ENCODE data around the gene KIT. TPM values are rescaled to one million over a fixed set of nuclear protein-coding genes. Genes with fewer than 3 reads are reported as not detected.

The KIT gene
- total RNA-seq, 1 donor from 2014 or later, result 8.1 TPM

GRCh38 chr4:54764476-54764875 is 106.7 kb downstream of the KIT start:
- Histone ChIP-seq H3K4me1 (ENCODE audit: insufficient read depth, low read length) (no peaks in the 10 kb centered on the region), H3K27me3 (ENCODE audit: insufficient read depth, low read length) (no peaks in the 10 kb centered on the region), H3K9me3 (ENCODE audit: insufficient read depth, low read depth, low read length) (no peaks in the 10 kb centered on the region), H3K4me3 (ENCODE audit: insufficient read depth, low read depth, low read length) (no peak overlapping the region), H4K20me1 (ENCODE audit: insufficient read depth, low read length) (no peaks in the 10 kb centered on the region), H3K79me2 (ENCODE audit: insufficient read depth, low read length) (no peaks in the 10 kb centered on the region), H3K4me2 (ENCODE audit: low read length) (no peak overlapping the region), H3K27ac (ENCODE audit: low read depth, low read length) (no peak overlapping the region), H3K36me3 (ENCODE audit: insufficient read depth, low read length) (no peaks in the 10 kb centered on the region), H3K9ac (ENCODE audit: low read length) (no peak overlapping the region), H2AFZ (ENCODE audit: low read depth, low read length) (no peak overlapping the region)
- Mint-ChIP-seq H3K4me1 (ENCODE audit: low read depth, unreplicated experiment) (no peaks in the 10 kb centered on the region), H3K27me3 (ENCODE audit: low read depth, unreplicated experiment) (no peaks in the 10 kb centered on the region), H3K36me3 (ENCODE audit: low read depth, unreplicated experiment) (no peaks in the 10 kb centered on the region), H3K4me3 (ENCODE audit: unreplicated experiment) (no peak overlapping the region), H3K9me3 (ENCODE audit: unreplicated experiment) (peaks cover 10% of the 10 kb centered on the region), H3K27ac (ENCODE audit: unreplicated experiment) (no peak overlapping the region)
- no peak for TF ChIP-seq CTCF (IDR thresholded peaks at IDR 0.05; ENCODE audit: insufficient read depth, low read depth, low read length)
- TF ChIP-seq EZH2 (IDR thresholded peaks at IDR 0.05; ENCODE audit: insufficient read depth, low read length), result no peak
- FAIRE-seq (no peak), DNase-seq (ENCODE audit: low read depth) (no peak)

- Histone ChIP-seq H3K9me3 (ENCODE audit: insufficient read depth, low read depth, low read length) (no peaks in the 10 kb centered on the region), H4K20me1 (ENCODE audit: insufficient read depth, low read length) (no peaks in the 10 kb centered on the region), H3K79me2 (ENCODE audit: insufficient read depth, low read length) (no peaks in the 10 kb centered on the region), H3K9ac (ENCODE audit: low read length) (no peak overlapping the region), H3K4me1 (ENCODE audit: insufficient read depth, low read length) (no peaks in the 10 kb centered on the region), H3K36me3 (ENCODE audit: insufficient read depth, low read length) (no peaks in the 10 kb centered on the region), H3K27me3 (ENCODE audit: insufficient read depth, low read length) (no peaks in the 10 kb centered on the region), H3K4me3 (ENCODE audit: insufficient read depth, low read depth, low read length) (no peak overlapping the region), H2AFZ (ENCODE audit: low read depth, low read length) (no peak overlapping the region), H3K4me2 (ENCODE audit: low read length) (no peak overlapping the region), H3K27ac (ENCODE audit: low read depth, low read length) (no peak overlapping the region)
- Mint-ChIP-seq H3K9me3 (ENCODE audit: unreplicated experiment) (peaks cover 3% of the 10 kb centered on the region), H3K4me3 (ENCODE audit: unreplicated experiment) (no peak overlapping the region), H3K27ac (ENCODE audit: unreplicated experiment) (no peak overlapping the region), H3K36me3 (ENCODE audit: low read depth, unreplicated experiment) (no peaks in the 10 kb centered on the region), H3K4me1 (ENCODE audit: low read depth, unreplicated experiment) (no peaks in the 10 kb centered on the region), H3K27me3 (ENCODE audit: low read depth, unreplicated experiment) (no peaks in the 10 kb centered on the region)
- FAIRE-seq (no peak), DNase-seq (ENCODE audit: low read depth) (no peak)
- TF ChIP-seq EZH2 (IDR thresholded peaks at IDR 0.05; ENCODE audit: insufficient read depth, low read length) (no peak), CTCF (IDR thresholded peaks at IDR 0.05; ENCODE audit: insufficient read depth, low read depth, low read length) (no peak)
Measured at GRCh38 chr4:54767376-54767775, 109.6 kb downstream of the KIT start.

GRCh38 chr4:54773022-54773421 is 115.3 kb downstream of the KIT start:
- H3K79me2 ChIP-seq (ENCODE audit: insufficient read depth, low read length), result no peaks in the 10 kb centered on the region
- H3K9me3 ChIP-seq (ENCODE audit: insufficient read depth, low read depth, low read length), result no peaks in the 10 kb centered on the region

More at GRCh38 chr4:54773022-54773421, 115.3 kb downstream of the KIT start:
- no peaks in the 10 kb centered on the region for H3K9me3 Mint-ChIP-seq (ENCODE audit: unreplicated experiment)
- Histone ChIP-seq H3K9ac (ENCODE audit: low read length) (no peak overlapping the region), H3K27me3 (ENCODE audit: insufficient read depth, low read length) (no peaks in the 10 kb centered on the region), H3K27ac (ENCODE audit: low read depth, low read length) (no peak overlapping the region), H4K20me1 (ENCODE audit: insufficient read depth, low read length) (no peaks in the 10 kb centered on the region), H3K4me2 (ENCODE audit: low read length) (no peak overlapping the region), H3K4me1 (ENCODE audit: insufficient read depth, low read length) (no peaks in the 10 kb centered on the region), H3K4me3 (ENCODE audit: insufficient read depth, low read depth, low read length) (no peak overlapping the region), H3K36me3 (ENCODE audit: insufficient read depth, low read length) (no peaks in the 10 kb centered on the region), H2AFZ (ENCODE audit: low read depth, low read length) (no peak overlapping the region)
- FAIRE-seq (no peak), DNase-seq (ENCODE audit: low read depth) (no peak)
- no peak overlapping the region for H3K27ac Mint-ChIP-seq (ENCODE audit: unreplicated experiment)
- no peaks in the 10 kb centered on the region for H3K36me3 Mint-ChIP-seq (ENCODE audit: low read depth, unreplicated experiment)
- TF ChIP-seq EZH2 (IDR thresholded peaks at IDR 0.05; ENCODE audit: insufficient read depth, low read length), result no peak
- TF ChIP-seq CTCF (IDR thresholded peaks at IDR 0.05; ENCODE audit: insufficient read depth, low read depth, low read length), result no peak
- no peak overlapping the region for H3K4me3 Mint-ChIP-seq (ENCODE audit: unreplicated experiment)
- no peaks in the 10 kb centered on the region for H3K27me3 Mint-ChIP-seq (ENCODE audit: low read depth, unreplicated experiment)
- no peaks in the 10 kb centered on the region for H3K4me1 Mint-ChIP-seq (ENCODE audit: low read depth, unreplicated experiment)

Data from astrocyte (in vitro differentiated cells and primary cell).